Measurements from ENCODE around the gene DIDO1.
A peak's percentile ranks its signal among the peaks of the same experiment; 100 is the strongest.
"Not testable (repeated sequence)": the region's sequence is repeated elsewhere in the genome, so short reads cannot be mapped to it uniquely, and the experiment has no call there.

The DIDO1 gene

GRCh38 chr20:62875419-62876361 lies 50.6 kb downstream of the DIDO1 start:
- DNase-seq, result no peak

GRCh38 chr20:62874964-62875344 lies 51.4 kb downstream of the DIDO1 start:
- DNase-seq, result no peak

- peak; percentile 41 for DNase-seq
Measured at GRCh38 chr20:62873681-62874031, 52.6 kb downstream of the DIDO1 start.

DNA sequence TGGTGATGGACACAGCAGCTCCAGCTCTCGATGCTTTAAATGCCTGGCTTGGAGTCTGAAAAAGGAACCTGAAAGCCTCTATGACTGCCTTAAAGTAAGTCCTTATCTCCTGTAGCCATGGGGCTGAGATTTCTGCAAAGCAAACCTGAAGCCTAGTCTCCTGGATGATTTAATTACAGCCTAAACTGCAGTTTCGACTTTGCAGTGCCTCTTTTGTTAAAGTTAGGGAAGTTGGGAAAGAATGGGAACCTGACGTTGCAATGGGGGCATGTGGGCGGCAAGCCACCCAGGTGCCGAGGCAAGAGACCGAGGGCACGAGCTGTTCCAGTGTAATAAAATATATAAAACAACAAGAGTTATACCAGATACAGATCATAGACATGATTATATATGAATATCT lies 53.0 kb downstream of the DIDO1 start:
- no peak for DNase-seq

- no peak for DNase-seq
Measured at GRCh38 chr20:62872862-62873261, 53.4 kb downstream of the DIDO1 start.

- DNase-seq, result no peak
Measured at GRCh38 chr20:62872184-62872847, 54.0 kb downstream of the DIDO1 start.

DNA sequence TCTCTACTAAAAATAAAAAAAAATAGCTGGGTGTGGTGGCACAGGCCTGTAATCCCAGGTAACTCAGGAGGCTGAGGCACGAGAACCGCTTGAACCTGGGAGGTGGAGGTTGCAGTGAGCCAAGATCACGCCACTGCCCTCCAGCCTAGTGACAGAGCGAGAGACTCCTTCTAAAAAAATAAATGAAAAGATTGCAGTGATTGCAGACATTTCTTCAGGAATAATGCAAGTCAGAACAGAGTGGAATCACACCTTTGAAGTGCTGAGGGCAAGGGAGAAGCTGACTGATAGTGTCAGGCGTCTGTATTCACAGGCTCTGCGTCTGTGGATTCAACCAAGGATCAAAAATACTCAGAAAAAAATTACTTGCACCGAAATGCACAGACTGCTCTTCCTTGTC lies 62.1 kb downstream of the DIDO1 start:
- DNase-seq, result no peak

DNA sequence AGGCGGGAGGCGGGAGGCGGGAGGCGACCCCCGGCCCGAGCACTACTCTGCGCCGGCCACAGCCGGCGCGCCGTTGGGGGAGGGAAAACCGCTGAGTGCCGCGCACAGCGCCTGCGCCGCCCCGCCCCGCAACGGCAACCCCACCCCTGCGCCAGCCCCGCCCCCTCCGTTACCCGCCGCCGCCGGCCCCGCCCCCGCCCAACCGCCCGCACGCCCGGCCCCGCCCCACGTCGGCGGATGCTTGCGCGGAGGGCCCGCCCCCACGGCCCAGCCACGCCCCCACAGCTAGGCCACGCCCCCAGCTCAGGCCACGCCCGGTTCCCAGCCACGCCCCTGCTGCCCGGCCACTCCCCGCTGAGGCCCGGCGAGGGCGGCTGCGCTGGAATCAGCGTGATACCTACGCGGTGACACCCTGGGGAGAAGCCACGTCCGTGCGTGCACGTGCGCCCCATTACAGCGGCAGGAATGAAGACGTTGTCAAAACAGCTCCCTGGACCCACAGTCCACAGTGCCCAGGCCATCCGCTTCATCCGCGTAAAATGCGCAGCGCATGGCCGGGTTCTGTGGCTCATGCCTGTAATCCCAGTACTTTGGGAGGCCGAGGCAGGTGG lies 64.5 kb downstream of the DIDO1 start, which contains the start of gene TCFL5:
TSS of gene TCFL5 (minus strand) at position 97 of the 611 bp plus-strand sequence. CDS start 152 bp downstream, outside the sequence.
- peak; percentile 93 for DNase-seq

GRCh38 chr20:62860924-62861691 lies 65.2 kb downstream of the DIDO1 start:
- DNase-seq, result peak; percentile 27

- DNase-seq, result no peak
Measured at GRCh38 chr20:62860391-62860923, 65.8 kb downstream of the DIDO1 start.

GRCh38 chr20:62859721-62860120 lies 66.6 kb downstream of the DIDO1 start:
- no peak for DNase-seq

DNA sequence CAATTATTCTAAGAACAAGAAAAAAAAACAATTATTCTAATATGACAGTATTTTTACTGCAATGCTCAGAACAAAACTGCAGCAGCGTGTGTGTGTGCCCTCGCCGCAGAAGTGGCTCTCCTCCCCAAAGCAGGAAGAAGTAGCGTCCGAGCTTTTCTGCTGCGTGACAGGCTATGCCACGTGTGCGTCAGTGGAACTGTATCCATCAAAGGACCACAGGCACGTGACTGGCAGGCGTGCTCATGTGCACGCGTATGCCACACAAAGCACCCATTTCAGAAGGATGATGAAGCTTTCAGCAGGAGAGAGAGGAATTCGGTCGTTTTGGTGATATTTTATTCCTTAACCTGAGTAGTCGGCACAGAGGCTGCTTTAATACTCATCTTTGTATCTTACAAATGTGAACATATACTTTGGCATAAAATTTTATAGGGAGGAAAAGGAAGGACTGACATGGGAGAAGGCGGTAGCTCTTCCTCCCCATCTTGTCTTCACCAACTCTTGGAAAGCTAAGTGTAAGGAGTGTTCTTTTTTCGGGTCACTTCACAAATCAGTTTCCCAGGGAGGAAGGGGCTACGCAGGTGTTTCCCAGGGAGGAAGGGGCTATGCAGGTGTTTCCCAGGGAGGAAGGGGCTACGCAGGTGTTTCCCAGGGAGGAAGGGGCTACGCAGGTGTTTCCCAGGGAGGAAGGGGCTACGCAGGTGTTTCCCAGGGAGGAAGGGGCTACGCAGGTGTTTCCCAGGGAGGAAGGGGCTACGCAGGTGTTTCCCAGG lies 68.1 kb downstream of the DIDO1 start:
- no peak for DNase-seq

GRCh38 chr20:62856931-62857619 lies 69.2 kb downstream of the DIDO1 start:
- peak; percentile 23 for DNase-seq

- DNase-seq, result no peak
Measured at GRCh38 chr20:62855120-62855519, 71.2 kb downstream of the DIDO1 start.

- DNase-seq, result no peak
Measured at GRCh38 chr20:62854121-62854520, 72.2 kb downstream of the DIDO1 start.

- DNase-seq, result not testable (repeated sequence)
Measured at GRCh38 chr20:62853304-62853703, 73.0 kb downstream of the DIDO1 start.

- DNase-seq, result no peak
Measured at GRCh38 chr20:62852841-62853240, 73.5 kb downstream of the DIDO1 start.

DNA sequence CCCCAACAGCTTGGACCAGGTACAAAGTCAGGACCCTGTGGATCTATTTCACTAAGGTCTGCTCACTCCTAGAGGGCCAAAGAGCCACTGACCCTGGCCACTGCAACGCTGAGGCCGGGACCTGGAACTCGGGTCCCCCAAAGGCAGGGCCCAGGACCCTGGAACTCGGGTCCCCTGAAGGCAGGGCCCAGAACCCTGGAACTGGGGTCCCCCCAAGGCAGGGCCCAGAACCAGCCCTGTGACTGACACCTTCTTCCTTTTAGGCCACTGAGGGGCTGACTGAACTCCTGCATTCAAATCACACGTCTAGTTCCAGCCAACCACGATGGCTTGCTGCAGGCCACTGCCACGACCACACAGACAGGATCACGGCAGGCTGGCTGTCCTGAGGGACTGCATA lies 74.1 kb downstream of the DIDO1 start:
- DNase-seq, result no peak

DNA sequence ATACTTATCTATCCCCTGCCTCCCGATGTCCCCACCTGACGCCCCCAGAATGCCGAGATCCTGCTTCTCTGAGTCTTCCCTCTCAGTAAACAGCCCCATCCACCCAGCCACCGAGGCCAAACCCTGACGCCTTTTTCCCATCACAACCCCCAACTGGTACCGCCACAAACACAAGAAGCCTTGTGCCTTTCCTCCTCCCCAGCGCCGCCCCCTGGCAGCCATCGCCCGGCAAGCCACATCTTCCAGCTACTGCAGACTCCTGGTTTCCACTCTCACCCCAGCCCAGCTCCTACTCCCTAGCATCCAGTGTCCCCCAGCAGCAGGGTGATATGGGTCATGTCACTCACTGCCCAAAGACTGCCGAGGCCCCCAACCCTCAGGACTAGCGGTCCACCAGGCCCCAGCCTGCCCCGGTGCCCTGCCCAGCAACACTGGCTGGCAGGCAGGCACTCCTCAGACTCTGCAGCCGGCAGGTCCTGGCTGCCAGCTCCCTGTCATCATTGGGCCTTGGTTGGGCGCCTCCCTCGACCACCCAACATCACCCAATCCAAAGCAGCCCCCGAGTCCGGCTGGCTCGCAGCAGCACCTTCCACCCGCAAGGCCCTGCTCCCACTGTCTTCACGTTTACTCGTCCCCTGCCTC lies 75.9 kb downstream of the DIDO1 start:
- no peak for DNase-seq

DNA sequence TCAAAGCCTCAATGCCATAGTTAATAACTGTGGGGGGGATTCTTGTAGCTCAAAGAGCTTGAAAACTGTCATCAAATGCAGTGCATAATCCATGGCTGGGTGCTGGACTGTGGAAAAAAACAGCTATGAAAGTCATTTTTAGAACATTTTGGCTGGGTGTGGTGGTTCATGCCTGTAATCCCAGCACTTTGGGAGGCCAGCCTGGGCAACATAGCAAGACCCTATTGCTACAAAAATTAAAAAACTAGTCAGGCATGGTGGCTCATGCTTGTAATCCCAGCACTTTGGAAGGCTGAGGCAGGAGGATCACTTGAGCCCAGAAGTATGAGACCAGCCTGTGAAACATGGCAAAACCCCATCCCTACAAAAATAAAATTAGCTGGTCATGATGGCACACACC lies 76.9 kb downstream of the DIDO1 start:
- no peak for DNase-seq

GRCh38 chr20:62848917-62849316 lies 77.4 kb downstream of the DIDO1 start:
- DNase-seq, result not testable (repeated sequence)
